Neural cell (in vitro differentiated cells): ENCODE measurements around the gene RANBP9. TPM values are rescaled to one million over a fixed set of nuclear protein-coding genes. Genes with fewer than 3 reads are reported as not detected.

ENCODE experiments used
- H2AFZ ChIP-seq: fragments of 200-600, 300-800 bp; sonication (generic), shearing (Covaris generic); 2 replicates; pipeline ENCODE4 v1.6.0; 2014; ENCODE audit warnings: low read depth, mild to moderate bottlenecking, antibody characterized with exemption, low read length, moderate library complexity
- H3F3A ChIP-seq: fragments of 200-600 bp; shearing (Covaris generic); 2 replicates; pipeline ENCODE4 v1.6.1; 2016; ENCODE audit warnings: mild to moderate bottlenecking, moderate library complexity, mixed read lengths, antibody characterized with exemption, low read length; ENCODE audit not compliant: insufficient read depth, poor library complexity, severe bottlenecking
- H3K27ac ChIP-seq: fragments of 200-600, 300-800 bp; sonication (generic), shearing (Covaris generic); 2 replicates; pipeline ENCODE4 v1.5.1; 2014; ENCODE audit warnings: mild to moderate bottlenecking, low read length, moderate library complexity
- H3K27me3 ChIP-seq: fragments of 300-800, 200-600 bp; sonication (generic), shearing (Covaris generic); 2 replicates; pipeline ENCODE4 v1.6.0; 2014; ENCODE audit warnings: mild to moderate bottlenecking, low read depth, low read length, moderate library complexity; ENCODE audit not compliant: insufficient read depth
- H3K36me3 ChIP-seq: fragments of 300-800, 200-600 bp; sonication (generic), shearing (Covaris generic); 2 replicates; pipeline ENCODE4 v1.5.1; 2014; ENCODE audit warnings: mild to moderate bottlenecking, antibody characterized with exemption, low read length, moderate library complexity; ENCODE audit not compliant: insufficient read depth
- H3K4me2 ChIP-seq: fragments of 300-800, 200-600 bp; sonication (generic), shearing (Covaris generic); 2 replicates; pipeline ENCODE4 v1.6.0; 2014; ENCODE audit warnings: mild to moderate bottlenecking, low read length
- H3K4me3 ChIP-seq: fragments of 300-800, 200-600 bp; sonication (generic), shearing (Covaris generic); 2 replicates; pipeline ENCODE4 v1.5.1; 2014; ENCODE audit warnings: mild to moderate bottlenecking, low read length, moderate library complexity
- H3K79me2 ChIP-seq: fragments of 200-600 bp; shearing (Covaris generic); replicated peaks from 2 replicates; pipeline ENCODE4 v1.6.0; 2014; ENCODE audit warnings: mild to moderate bottlenecking, low read length, moderate library complexity; ENCODE audit not compliant: insufficient read depth
- H3K9ac ChIP-seq: fragments of 300-800, 200-600 bp; sonication (generic), shearing (Covaris generic); 2 replicates; pipeline ENCODE4 v1.6.1; 2016; ENCODE audit warnings: mild to moderate bottlenecking, low read length, mixed read lengths
- H3K9me2 ChIP-seq: fragments of 200-600 bp; shearing (Covaris generic); 2 replicates; pipeline ENCODE4 v1.6.1; 2016; ENCODE audit warnings: mild to moderate bottlenecking, low read length, mixed read lengths; ENCODE audit not compliant: insufficient read depth
- H3K9me3 ChIP-seq: fragments of 200-600, 300-800 bp; sonication (generic), shearing (Covaris generic); 2 replicates; pipeline ENCODE4 v1.6.1; 2016; ENCODE audit warnings: mild to moderate bottlenecking, mixed run types, low read length, moderate library complexity, mixed read lengths
- H4K20me1 ChIP-seq: fragments of 200-600 bp; shearing (Covaris generic); 2 replicates; pipeline ENCODE4 v1.6.1; 2016; ENCODE audit warnings: mild to moderate bottlenecking, mixed run types; ENCODE audit not compliant: insufficient read depth
- EP300 ChIP-seq: fragments of 450-650 bp; conservative IDR thresholded peaks from 2 replicates; pipeline ENCODE4 v1.6.1; 2014; ENCODE audit warnings: antibody characterized with exemption, mild to moderate bottlenecking, moderate library complexity; ENCODE audit not compliant: poor library complexity, severe bottlenecking
- EZH2 ChIP-seq: fragments of 200-600, 300-800 bp; shearing (Covaris generic), sonication (generic); IDR thresholded peaks from 2 replicates; pipeline ENCODE4 v1.6.1; 2014; ENCODE audit warnings: antibody characterized with exemption, low read length, borderline replicate concordance, mild to moderate bottlenecking; ENCODE audit not compliant: insufficient read depth, poor library complexity, severe bottlenecking
- MXI1 ChIP-seq: fragments of 450-650 bp; conservative IDR thresholded peaks from 2 replicates; pipeline ENCODE4 v1.6.1; 2014; ENCODE audit warnings: antibody characterized with exemption, mild to moderate bottlenecking; ENCODE audit not compliant: poor library complexity, severe bottlenecking
- POLR2AphosphoS5 ChIP-seq: IDR thresholded peaks from 2 replicates; pipeline ENCODE4 v1.6.1; 2012
- RAD21 ChIP-seq: fragments of 450-650 bp; conservative IDR thresholded peaks from 2 replicates; pipeline ENCODE4 v1.6.1; 2014; ENCODE audit warnings: antibody characterized with exemption, mild to moderate bottlenecking, moderate library complexity
- SMC3 ChIP-seq: fragments of 450-650 bp; conservative IDR thresholded peaks from 2 replicates; pipeline ENCODE4 v1.6.1; 2014; ENCODE audit warnings: antibody characterized with exemption, mild to moderate bottlenecking, moderate library complexity; ENCODE audit not compliant: poor library complexity
- TAF1 ChIP-seq: IDR thresholded peaks from 2 replicates; pipeline ENCODE4 v1.6.1; 2012; ENCODE audit warnings: low read depth
- polyA plus RNA-seq: library from polyadenylated mRNA; depleted of rRNA; stranded (reverse); fragments of >200 nt; gene quantifications from 2 replicates; pipeline ENCODE4 v1.2.3, GENCODE V29; 2014
- TF ChIP-seq, protein P1 (sequence below): IDR thresholded peaks from 2 replicates; pipeline ENCODE4 v1.6.1; 2012; ENCODE audit warnings: borderline replicate concordance
- TF ChIP-seq, protein P2 (sequence below): fragments of 450-650 bp; IDR thresholded peaks from 2 replicates; pipeline ENCODE4 v1.5.1; 2014; ENCODE audit warnings: antibody characterized with exemption, mild to moderate bottlenecking, moderate library complexity; ENCODE audit not compliant: poor library complexity, severe bottlenecking

The RANBP9 gene
- polyA plus RNA-seq, 1 donor from 2014 or later, result 52.2 TPM

DNA sequence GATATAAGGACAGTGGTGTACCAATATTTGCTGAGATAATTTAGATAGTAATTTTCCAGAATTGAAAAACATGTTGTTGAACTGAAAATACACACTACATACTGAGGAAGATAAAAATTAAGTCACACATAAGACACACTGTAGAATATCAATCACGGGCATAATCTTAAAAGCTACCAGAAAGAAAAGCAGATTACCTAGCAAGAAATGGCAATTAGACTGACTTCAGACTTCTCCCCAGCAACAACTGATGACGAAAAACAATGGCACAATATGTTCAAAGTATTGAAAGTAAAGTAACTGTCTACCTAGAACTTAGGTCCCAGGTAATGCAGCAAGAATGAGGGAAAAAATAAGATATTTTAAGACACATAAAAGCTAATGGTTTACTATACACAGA, 50.0 kb downstream of the RANBP9 start (continued):
- TF ChIP-seq, protein P1, sequence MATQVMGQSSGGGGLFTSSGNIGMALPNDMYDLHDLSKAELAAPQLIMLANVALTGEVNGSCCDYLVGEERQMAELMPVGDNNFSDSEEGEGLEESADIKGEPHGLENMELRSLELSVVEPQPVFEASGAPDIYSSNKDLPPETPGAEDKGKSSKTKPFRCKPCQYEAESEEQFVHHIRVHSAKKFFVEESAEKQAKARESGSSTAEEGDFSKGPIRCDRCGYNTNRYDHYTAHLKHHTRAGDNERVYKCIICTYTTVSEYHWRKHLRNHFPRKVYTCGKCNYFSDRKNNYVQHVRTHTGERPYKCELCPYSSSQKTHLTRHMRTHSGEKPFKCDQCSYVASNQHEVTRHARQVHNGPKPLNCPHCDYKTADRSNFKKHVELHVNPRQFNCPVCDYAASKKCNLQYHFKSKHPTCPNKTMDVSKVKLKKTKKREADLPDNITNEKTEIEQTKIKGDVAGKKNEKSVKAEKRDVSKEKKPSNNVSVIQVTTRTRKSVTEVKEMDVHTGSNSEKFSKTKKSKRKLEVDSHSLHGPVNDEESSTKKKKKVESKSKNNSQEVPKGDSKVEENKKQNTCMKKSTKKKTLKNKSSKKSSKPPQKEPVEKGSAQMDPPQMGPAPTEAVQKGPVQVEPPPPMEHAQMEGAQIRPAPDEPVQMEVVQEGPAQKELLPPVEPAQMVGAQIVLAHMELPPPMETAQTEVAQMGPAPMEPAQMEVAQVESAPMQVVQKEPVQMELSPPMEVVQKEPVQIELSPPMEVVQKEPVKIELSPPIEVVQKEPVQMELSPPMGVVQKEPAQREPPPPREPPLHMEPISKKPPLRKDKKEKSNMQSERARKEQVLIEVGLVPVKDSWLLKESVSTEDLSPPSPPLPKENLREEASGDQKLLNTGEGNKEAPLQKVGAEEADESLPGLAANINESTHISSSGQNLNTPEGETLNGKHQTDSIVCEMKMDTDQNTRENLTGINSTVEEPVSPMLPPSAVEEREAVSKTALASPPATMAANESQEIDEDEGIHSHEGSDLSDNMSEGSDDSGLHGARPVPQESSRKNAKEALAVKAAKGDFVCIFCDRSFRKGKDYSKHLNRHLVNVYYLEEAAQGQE, result no peak
- no peak for TF ChIP-seq MXI1

DNA sequence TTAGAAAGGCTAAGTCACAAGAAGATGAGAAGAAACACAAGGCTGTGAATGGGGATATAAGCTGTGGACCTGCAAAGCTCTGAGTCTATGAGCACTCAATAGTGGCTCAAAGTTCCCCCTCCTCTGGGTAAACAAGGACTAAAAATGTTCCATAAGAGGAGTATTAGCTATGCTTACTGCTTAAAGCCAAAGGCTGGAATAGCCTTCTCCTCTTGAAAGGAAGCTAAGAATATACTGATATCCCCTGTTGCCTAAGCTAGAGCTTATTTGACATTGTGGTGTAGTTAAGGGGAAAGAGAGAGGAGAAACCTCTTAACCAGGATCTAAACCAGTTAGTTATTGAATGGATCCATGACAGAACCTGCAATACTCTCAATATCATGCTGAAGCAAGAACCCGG, 50.7 kb downstream of the RANBP9 start:
- Histone ChIP-seq H3K4me2 (no peak overlapping the region), H3K9me3 (no peaks in the 10 kb centered on the region), H2AFZ (no peak overlapping the region), H3K79me2 (peaks cover 78% of the 10 kb centered on the region), H3F3A (no peaks in the 10 kb centered on the region), H3K4me3 (no peak overlapping the region), H3K9ac (no peak overlapping the region), H3K36me3 (no peaks in the 10 kb centered on the region), H3K9me2 (no peaks in the 10 kb centered on the region), H3K27me3 (no peaks in the 10 kb centered on the region), H4K20me1 (no peaks in the 10 kb centered on the region), H3K27ac (no peak overlapping the region)
- TF ChIP-seq, protein P2, sequence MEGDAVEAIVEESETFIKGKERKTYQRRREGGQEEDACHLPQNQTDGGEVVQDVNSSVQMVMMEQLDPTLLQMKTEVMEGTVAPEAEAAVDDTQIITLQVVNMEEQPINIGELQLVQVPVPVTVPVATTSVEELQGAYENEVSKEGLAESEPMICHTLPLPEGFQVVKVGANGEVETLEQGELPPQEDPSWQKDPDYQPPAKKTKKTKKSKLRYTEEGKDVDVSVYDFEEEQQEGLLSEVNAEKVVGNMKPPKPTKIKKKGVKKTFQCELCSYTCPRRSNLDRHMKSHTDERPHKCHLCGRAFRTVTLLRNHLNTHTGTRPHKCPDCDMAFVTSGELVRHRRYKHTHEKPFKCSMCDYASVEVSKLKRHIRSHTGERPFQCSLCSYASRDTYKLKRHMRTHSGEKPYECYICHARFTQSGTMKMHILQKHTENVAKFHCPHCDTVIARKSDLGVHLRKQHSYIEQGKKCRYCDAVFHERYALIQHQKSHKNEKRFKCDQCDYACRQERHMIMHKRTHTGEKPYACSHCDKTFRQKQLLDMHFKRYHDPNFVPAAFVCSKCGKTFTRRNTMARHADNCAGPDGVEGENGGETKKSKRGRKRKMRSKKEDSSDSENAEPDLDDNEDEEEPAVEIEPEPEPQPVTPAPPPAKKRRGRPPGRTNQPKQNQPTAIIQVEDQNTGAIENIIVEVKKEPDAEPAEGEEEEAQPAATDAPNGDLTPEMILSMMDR, result no peak
- TF ChIP-seq EP300 (no peak), EZH2 (no peak), TAF1 (no peak), MXI1 (no peak), SMC3 (no peak), RAD21 (no peak), POLR2AphosphoS5 (no peak)
- TF ChIP-seq, protein P1, result no peak
